ENCODE measurements around the gene DIP2C. TPM values are rescaled to one million over a fixed set of nuclear protein-coding genes. Genes with fewer than 3 reads are reported as not detected.
"Not testable (repeated sequence)": the region's sequence is repeated elsewhere in the genome, so short reads cannot be mapped to it uniquely, and the experiment has no call there.

Gene DIP2C
- polyA plus RNA-seq, 3 donors, result 4.4 to 15.1 (median 10.0) TPM

GRCh38 chr10:481628-482027 is 207.8 kb downstream of the DIP2C start:
- H3K27ac ChIP-seq (ENCODE audit: low read depth, low read length), result no peak overlapping the region
- 92 to 96% (median 93%) methylated on average over 15 of the region's 15 CpGs for WGBS, 3 donors

DNA sequence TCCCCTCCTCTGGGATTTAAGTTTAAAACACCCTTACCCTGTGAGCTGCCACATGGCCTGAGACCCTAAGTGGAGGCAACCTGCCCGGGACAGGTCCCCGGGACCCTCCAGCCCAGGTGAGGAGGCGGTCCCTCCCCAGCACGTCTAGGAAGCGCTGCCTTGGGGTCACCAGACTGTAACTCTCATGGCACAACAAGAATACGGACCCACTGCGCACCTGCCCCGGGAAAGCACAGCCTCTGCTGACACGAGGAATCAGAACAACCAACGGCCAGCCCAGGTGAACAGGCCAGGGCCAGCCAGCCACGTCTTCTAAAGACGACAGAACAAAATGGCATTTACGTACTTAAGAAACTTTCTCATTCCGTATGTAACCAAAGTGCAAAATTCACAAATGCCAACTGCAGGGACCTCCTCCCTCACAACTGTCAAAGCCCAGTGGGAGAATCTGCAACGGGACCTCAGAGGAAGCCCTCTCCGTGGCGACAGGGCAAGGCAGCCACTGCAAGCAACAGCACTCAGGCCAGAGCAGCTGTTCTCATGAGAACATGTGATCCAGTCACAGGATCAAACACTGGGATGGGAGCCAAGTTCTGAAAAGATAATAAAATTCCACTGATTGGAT is 208.4 kb downstream of the DIP2C start:
- WGBS, 3 donors, result 54 to 83% (median 73%) methylated on average over 17 of the region's 17 CpGs
- H3K27ac ChIP-seq (ENCODE audit: low read depth, low read length), result no peak overlapping the region

- 94 to 96% (median 95%) methylated on average over 23 of the region's 23 CpGs for WGBS, 3 donors
- no peak overlapping the region for H3K27ac ChIP-seq (ENCODE audit: low read depth, low read length)
Observed at GRCh38 chr10:480498-480927, 209.0 kb downstream of the DIP2C start.

- not testable (repeated sequence) for H3K27ac ChIP-seq (ENCODE audit: low read depth, low read length)
- WGBS, 3 donors, result 96 to 97% (median 97%) methylated on average over 33 of the region's 33 CpGs
Observed at GRCh38 chr10:479706-480497, 209.6 kb downstream of the DIP2C start.

DNA sequence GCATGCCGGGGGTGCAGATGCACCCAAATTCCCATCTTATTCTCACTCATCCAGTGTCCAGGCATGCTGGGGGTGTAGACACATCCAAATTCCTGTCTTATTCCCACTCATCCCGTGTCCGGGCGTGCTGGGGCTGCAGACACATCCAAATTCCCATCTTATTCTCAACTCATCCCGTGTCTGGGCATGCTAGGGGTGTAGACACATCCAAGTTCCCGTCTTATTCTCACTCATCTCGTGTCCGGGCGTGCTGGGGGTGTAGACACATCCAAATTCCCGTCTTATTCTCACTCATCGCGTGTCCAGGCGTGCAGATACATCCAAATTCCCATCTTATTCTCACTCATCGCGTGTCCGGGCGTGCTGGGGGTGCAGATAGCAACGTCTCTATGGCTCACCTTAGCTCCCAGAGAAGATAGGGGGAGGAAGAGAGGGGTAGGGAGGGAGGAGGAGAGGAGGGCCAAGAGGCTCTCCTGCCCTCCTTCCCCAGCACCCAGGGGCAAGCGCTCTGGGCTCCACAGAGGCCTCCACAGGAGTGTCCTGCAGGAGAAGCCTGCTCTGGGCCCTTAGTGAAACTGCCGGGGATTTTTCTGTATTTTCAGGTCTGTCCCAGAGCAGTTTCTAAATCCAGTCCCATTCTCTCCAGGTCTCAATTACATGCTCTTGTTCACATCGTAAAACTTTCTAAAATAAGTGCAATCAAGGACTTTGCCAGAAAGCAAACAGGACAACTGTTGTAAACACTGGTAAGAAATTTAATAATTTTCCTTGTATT is 210.8 kb downstream of the DIP2C start:
- WGBS, 3 donors, result 96 to 98% (median 97%) methylated on average over 21 of the region's 21 CpGs
- no peak overlapping the region for H3K27ac ChIP-seq (ENCODE audit: low read depth, low read length)

DNA sequence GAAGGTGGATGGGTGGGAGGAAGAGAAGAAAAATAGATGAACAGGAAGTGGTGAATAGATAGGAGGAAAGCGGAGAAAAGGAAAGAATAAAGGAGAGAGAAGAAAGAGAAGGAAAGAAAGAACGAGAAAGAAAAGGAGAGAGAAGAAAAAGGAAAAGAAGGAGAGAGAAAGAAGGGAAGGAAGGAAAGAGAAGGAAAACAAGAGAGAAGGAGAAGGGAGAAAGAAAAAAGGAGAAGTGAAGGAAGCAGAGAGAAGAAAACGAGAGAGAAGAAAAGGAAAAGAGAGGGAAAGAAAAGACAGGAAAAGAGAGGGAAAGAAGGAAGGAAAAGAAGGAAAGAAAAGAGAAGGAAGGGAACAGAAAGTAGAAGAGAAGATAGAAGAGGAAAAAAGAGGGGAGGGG is 211.8 kb downstream of the DIP2C start:
- WGBS, 3 donors, result 91 to 94% (median 93%) methylated on average over 3 of the region's 3 CpGs
- no peak overlapping the region for H3K27ac ChIP-seq (ENCODE audit: low read depth, low read length)

DNA sequence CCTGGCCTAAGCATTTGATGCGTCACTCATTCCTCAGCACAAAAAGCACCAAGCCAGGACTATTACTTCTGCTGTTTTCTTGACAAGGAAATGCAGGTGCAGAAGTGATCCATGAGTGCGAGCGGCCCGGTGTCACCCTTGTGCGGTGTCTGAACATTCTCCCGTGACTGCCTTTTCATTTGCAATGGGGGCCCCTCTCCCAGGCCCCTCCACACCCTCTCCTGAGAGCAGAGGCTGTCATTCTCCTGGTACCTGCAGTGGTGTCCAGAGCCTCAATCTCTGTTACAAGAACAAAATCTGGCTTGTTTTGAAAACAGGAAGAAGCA is 213.1 kb downstream of the DIP2C start:
- no peak overlapping the region for H3K27ac ChIP-seq (ENCODE audit: low read depth, low read length)
- 85 to 98% (median 96%) methylated on average over 6 of the region's 6 CpGs for WGBS, 3 donors

GRCh38 chr10:475709-476454 is 213.6 kb downstream of the DIP2C start:
- no peak overlapping the region for H3K27ac ChIP-seq (ENCODE audit: low read depth, low read length)
- 85 to 89% (median 85%) methylated on average over 23 of the region's 23 CpGs for WGBS, 3 donors

DNA sequence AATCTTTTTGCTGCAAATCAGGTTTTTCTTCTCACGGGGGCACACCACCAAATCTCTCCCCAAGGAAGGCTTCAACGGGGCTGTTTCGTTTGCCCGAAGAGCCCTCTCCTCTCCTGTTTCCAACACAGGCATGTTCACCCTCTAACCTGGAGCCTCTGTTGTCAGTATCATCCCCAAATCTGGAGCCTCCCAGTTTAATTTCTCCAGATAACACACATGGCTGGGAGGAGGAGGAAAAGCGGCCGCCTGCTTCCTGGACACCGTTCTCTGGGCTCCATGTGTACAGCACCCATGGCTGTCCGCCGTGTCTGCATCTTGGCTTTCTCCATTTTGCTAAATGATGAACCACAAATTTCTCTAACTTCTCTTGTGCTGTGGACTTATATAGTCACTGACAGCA is 214.5 kb downstream of the DIP2C start:
- 89 to 90% (median 89%) methylated on average over 9 of the region's 9 CpGs for WGBS, 3 donors
- no peak overlapping the region for H3K27ac ChIP-seq (ENCODE audit: low read depth, low read length)

DNA sequence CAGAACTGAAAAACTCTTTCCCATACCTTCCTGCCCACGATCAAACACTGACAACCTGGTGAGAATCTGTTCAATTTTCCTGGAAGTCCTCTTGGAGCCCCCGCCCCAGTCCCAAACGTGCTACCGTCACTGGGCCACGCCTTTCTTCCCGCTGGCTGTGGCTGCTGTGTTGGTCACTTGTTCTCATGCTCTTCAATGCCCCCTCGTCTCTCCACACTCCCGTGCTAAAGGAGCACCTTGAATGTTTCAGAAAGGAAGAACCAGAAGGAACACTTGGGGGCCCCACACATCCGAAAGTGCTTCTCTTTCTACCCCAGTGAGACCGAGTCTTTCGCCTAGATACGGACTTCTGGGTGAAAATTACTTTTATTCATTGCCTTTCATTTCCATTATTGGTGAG is 215.1 kb downstream of the DIP2C start:
- H3K27ac ChIP-seq (ENCODE audit: low read depth, low read length), result no peak overlapping the region
- 90 to 92% (median 91%) methylated on average over 12 of the region's 12 CpGs for WGBS, 3 donors

DNA sequence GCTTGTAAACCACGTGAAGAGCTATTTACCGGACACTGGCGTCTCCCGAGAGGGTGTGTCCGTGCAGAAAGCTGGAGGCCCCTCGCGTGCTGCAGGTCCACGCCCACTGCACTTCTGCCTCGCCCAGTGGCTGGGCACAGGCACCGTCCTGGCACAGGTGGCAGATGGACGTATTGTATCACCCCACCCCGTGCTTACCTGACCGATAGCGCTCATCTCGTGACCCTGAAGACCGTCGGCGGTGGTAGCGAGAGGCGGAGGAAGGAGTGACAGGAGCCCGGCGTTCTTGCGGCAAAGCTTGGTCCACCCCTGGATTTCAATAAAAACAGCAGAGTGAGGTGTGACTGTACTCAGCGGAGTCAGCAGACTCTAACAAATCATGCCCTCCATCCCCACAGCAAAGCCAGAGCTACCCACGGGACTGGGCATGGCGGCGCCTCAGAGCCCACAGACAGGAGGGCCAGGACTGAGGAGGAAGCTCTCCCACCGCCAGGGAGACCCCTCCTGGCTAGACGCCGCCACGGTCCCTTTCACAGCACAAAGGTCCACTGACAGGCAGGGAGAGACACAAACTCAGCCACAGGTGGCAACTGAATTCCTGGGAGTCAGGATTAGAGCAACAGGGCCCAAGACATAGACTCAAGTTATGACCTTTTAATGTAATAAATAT is 217.1 kb downstream of the DIP2C start:
- WGBS, 3 donors, result 90 to 95% (median 91%) methylated on average over 31 of the region's 31 CpGs

DNA sequence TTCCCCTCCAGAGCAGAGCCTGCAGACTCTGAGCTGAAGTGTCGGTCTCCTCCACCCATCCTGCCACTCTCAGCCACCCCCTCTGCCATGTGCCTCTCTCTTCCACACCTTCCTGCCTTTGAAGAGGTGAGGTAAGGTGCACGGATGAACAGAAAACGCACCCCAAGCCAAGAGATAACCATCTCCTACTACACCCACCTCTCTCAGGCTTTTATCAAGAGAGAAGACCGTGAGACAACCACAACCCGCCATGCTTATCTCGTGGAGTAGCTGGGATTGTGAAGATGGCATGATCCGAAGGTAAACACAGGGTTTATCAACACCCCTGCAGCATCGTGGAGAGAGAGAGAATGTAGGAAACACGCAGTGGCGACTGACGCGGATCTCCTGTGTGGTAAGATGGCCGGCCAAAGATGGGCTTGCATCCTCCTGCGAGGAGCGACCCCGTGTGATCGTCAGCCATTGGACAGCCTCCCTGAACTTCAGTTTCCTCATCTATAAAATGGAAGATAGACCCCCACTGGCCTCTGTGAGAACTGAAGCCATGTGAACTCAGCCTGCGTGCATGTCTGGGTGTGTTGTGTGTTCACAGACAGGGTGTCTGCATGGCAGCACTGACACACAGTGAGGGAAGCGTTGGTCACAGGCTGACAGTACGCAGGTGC is 219.0 kb downstream of the DIP2C start:
- H3K27ac ChIP-seq (ENCODE audit: low read depth, low read length), result no peak overlapping the region
- whole genome bisulfite sequencing, 3 donors, result 88 to 90% (median 90%) methylated on average over 20 of the region's 20 CpGs

More for the DNA sequence above, 217.1 kb downstream of the DIP2C start:
- H3K27ac ChIP-seq (ENCODE audit: low read depth, low read length), result no peak overlapping the region

DNA sequence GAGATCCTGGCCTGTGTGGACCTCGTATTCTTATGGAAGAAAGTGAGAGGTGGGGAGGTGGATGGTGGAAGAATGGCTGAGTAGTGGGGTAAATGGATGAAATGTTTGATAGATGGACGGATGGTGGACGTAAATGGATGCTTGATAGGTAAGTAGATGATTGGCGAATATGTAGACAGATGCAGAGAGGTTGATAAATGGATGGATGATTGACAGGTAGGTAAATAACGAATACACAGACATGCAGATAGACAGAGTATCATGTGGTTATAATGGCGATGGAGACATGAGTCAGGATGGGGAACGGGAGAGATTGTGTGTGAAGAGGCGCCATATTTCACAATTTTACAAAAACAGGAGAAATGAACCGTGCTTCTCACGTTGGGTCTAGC is 219.5 kb downstream of the DIP2C start:
- 89 to 93% (median 90%) methylated on average over 10 of the region's 10 CpGs for WGBS, 3 donors

DNA sequence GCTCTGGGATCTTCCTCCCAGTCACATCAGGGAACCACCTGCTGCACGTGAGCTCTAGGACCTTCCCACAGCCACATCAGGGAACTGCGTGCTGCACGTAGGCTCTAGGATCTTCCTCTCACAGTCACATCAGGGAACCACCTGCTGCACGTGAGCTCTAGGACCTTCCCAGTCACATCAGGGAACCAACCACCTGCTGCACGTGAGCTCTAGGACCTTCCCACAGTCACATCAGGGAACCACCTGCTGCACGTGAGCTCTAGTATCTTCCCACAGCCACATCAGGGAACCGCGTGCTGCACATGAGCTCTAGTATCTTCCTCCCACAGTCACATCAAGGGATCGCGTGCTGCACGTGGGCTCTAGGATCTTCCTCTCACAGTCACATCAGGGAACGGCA is 229.7 kb downstream of the DIP2C start:
- no peak overlapping the region for H3K27ac ChIP-seq (ENCODE audit: low read depth, low read length)
- 95 to 96% (median 95%) methylated on average over 12 of the region's 12 CpGs for WGBS, 3 donors

More for the DNA sequence above, 219.5 kb downstream of the DIP2C start:
- H3K27ac ChIP-seq (ENCODE audit: low read depth, low read length), result no peak overlapping the region

GRCh38 chr10:458421-458851 is 231.0 kb downstream of the DIP2C start:
- 81 to 92% (median 83%) methylated on average over 21 of the region's 21 CpGs for WGBS, 3 donors
- no peak overlapping the region for H3K27ac ChIP-seq (ENCODE audit: low read depth, low read length)

GRCh38 chr10:456486-456885 is 233.0 kb downstream of the DIP2C start:
- WGBS, 3 donors, result 85 to 91% (median 85%) methylated on average over 8 of the region's 8 CpGs
- no peak overlapping the region for H3K27ac ChIP-seq (ENCODE audit: low read depth, low read length)

GRCh38 chr10:454860-455259 is 234.6 kb downstream of the DIP2C start:
- 61 to 74% (median 69%) methylated on average over 5 of the region's 5 CpGs for WGBS, 3 donors
- H3K27ac ChIP-seq (ENCODE audit: low read depth, low read length), result no peak overlapping the region

DNA sequence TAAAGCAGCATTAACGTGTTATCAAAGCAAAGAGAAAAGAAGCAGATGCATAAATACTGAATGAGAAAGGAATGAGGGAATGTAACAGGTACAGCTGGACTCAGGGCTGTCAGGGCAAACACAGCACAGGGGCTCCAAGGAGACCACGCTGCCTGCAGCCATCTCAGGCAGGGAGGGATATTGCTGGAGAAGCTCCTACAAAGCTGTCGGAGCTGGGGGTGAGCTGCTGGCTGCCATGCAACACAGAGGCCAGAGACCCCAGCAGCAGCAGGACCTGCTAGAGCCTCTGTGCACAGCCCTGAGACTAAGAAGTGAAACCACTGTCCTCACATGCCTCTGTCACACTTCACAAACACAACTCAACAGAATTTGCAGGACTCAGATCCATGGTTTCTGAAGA is 235.8 kb downstream of the DIP2C start:
- 81 to 93% (median 89%) methylated on average over 3 of the region's 3 CpGs for WGBS, 3 donors
- no peak overlapping the region for H3K27ac ChIP-seq (ENCODE audit: low read depth, low read length)

Data from adipose tissue (tissue), 3 donors.